NCI-H1092 treated with DMSO at 0.1 percent for 48 hours (cell line): ENCODE results near the gene FGF23.
A peak's percentile ranks its signal among the peaks of the same experiment; 100 is the strongest.

ENCODE experiments used
- DNase-seq: peaks from one replicate; lab custom pipeline; 2025; lab: John Stamatoyannopoulos, UW

FGF23 gene

DNA sequence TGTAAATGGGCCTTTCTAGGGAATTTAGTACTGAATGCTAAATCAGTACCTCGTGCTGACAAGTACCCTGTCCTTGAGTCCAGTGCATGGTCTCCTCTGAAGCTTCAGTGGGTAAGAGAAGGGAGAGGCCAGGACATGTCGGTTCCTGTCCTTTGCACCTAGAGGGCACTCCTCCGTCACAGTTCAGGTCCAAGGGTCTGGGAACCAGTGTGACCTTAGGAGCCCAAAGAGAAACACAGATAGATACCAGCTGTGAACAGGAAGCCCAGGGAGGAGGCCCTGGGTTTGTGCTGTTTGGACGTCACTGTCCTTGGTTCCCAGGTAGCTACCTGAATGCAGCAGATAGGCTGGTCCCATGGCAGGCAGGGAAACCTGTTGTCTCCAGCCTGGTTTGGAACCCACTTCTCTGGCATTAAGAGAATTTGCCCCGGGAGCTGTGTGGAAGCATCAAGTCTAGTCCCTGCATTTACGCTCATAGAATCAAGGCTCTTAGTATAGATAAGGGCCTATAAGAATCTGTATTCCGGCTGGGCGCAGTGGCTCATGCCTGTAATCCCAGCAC lies 3.9 kb upstream of the FGF23 start:
- DNase-seq = no peak

DNA sequence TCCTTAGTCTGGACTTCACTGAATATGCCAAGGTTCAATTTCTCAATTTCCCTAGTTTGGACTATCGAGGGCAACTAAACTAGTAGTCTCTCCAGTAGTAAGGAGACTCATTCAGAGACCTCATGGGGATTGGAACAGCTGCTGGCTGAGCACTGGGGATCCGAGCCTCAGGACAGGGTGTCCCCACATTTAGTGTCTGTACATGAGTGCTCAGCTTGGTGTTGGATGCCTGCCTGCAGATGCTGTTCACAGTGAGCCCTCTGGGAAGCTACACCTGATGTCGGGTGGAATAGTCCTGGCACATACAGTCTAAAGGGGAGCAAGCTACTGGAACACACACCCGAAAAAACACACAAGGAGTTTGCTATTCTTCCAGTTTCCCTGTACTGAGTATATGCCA lies 820 bp upstream of the FGF23 start:
- DNase-seq = no peak

DNA sequence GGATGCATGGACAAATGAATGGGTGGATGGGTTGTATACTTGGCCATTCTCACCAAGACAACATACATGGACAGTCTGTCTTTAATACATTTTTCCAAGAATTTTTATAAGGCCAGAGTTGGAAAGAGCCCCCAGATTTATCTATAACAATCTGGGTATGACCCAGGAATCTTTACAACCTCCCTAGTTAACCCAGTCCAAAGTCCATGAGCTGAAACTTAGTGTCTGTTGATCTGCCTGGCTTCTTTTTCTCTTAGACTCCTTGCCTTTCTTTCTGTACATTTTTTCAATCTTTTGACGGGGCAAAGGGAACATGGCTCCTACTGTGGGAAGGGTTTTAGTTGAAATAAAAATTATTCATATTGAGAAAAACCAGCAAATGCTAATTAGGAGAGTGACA lies 740 bp downstream of the FGF23 start:
- no peak for DNase-seq

DNA sequence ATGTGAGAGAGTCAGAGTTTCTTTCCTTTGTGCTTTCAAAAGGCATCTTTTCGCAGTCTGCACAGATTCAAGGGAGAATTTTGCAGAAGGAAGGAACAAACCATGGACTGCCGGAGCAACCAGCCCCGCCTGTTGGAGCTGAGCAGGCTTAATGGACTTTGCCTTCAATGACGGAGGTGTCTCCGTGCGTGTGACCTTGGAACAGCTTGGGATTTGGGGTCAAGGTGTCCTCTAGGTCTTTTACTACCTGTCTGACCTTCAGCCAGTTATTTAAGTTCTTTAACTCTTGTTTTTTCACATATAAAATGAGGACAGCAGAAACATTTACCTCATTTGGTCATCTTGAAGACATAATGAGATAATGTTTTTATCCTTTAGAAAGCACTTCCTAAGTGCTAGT lies 4.1 kb downstream of the FGF23 start:
- DNase-seq = no peak

DNA sequence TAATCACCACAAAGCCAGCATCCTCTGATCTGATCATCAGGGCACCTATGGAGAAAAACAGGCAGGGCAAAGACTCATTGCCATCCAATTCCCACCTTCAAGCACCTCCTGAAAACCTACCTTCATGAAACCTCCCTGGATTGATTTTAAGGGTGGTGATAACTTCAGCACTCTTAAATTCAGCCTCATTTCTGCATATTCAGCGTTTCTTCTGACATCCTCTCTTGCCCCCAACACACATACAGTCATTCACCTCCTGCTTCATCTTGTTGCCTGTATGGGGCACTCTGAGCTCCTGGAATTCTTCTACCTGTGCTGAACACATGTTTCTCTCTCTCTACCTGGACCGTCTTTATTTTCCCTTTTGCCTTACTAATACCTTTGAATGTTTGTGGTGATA lies 6.9 kb downstream of the FGF23 start:
- no peak for DNase-seq

DNA sequence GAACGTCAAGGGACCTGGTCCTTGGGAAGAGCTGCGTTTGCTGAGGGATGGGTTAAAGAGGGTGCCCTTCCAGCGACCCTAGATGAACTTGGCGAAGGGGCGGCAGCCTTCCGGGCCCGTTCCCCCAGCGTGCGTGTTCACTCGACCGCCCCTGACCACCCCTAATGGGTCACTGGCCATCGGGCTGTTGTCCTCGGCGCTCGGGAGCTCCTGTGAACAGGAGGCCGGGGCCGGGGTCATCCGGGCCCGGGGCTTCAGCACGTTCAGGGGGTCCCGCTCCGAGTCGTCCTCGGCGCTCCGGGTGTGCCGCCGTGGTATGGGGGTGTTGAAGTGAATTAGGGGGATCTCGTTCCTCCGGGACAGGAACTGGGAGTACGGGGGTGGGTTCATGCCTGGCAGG lies 9.2 kb downstream of the FGF23 start:
- no peak for DNase-seq

DNA sequence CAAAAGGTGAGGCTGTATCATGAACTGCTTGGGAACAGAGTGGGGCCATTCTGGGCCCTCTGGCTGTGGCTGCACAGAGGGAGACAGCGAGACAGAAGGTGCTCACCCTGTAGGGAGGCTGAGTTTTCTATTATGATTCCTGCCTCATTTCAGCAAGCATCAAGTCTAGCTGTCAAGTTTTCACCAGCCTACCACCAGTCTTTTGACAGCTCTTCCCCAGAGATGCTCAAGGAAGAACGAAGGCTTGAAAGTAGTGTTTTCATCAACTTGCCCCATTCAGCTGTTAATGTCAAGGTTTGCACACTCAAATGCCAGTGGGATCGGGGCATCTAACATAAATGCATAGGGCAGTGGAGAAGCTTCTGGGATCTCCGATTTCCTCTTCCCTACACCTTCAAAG lies 10.0 kb downstream of the FGF23 start:
- no peak for DNase-seq

DNA sequence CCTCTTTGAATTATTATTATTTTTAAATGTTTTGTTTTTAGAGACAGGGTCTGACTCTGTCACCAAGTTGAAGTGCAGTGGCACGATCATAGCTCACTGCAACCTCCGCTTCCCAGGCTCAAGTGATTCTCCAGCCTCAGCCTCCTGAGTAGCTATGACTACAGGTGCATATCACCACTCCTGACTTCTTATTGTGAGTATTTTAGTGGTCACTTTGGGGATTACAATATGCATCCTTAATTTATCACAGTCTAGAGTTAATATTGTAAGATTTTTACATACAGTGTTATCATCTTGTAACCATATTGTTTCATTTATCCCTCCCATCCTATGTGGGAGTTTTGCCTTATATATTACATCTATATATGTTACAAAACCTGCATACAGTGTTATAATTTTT lies 13.4 kb downstream of the FGF23 start:
- no peak for DNase-seq

DNA sequence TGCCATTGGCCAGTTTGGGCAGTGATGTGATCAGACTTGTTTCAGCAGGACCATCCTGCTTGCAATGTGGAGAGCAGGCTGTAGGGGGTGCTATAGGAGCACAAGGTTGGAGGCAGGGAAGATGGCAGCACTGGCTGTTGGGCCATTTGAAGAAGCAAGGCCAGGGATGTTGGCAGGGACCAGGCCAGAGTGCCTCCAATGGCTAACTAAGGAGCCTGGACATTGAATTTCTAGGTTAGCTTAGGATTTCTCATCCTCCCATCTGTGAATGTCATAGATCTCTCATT lies 23.5 kb downstream of the FGF23 start:
- DNase-seq = no peak

DNA sequence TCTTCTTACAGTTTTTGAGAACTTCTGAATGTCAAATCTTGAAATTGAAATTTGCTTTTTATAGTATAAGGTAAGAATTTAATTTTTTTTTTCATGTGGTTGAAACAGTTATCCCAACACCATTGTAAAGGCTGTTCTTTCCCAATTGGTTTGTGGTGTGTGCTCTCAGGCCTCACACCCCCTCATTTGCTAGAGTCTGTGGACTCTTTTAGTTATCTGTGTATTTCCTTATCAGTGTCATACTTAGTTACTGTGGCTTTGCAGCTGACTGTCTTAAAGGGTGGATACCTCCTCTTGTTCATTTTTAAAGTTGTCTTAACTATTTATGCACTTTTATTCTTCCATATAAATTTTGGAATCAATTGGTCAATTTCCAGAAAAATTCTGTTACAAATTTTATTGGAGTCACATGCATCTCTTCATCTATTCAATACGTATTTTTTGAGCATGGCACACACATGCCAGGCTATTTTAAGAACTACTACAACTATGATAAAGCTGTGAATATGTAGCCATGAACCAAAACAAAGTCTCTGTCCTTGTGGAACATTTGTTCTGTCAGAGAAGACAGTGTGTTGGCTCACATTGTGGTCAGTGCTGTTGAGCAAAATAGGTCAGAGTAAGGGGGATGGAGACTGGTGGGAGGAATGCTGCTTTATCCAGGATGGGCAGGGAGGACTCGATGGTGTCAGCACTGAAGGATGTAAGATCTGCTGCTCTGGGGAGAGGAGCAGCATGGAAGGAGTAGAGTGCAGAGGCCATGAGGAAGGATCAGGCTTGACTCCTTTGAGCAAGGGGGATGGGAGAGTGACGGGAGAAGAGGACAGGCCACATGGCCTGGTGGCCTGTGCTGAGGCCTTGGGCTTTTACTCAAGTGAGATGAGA lies 24.1 kb downstream of the FGF23 start:
- DNase-seq = no peak

DNA sequence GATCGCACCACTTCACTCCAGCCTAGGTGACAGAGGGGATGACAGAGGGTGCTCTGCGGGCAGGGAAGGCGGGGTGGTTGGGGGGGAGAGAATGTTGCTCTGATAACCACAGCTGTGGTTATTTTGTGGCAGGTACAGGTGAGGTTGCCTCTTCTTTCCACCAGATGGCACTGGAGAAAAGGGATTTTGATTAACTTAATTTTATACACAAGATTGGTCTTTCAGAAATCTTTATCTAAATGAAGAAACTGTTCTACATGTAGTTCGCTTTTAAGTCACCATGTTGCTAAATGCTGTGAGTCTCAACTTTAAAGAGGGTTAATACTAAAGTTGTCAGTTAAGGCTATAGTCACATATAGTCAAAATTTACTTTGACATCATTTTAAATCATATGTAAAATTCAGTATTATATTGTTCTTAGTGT lies 25.7 kb downstream of the FGF23 start:
- DNase-seq = peak; percentile 7

DNA sequence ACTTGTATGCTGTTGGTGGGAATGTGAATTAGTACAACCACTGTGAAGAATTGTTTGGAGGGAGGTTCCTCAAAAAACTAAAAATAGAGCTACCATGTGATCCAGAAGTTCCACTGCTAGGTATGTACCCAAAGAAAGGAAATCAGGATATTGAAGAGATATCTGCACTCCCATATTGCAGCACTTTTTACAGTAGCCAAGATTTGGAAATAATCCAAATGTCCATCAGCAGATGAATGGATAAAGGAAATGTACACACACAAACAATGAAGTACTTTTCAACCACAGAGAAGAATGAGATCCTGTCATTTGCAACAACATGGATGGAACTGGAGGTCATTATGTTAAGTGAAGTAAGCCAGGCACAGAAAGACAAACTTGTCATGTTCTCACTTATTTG lies 32.6 kb downstream of the FGF23 start:
- DNase-seq = no peak

DNA sequence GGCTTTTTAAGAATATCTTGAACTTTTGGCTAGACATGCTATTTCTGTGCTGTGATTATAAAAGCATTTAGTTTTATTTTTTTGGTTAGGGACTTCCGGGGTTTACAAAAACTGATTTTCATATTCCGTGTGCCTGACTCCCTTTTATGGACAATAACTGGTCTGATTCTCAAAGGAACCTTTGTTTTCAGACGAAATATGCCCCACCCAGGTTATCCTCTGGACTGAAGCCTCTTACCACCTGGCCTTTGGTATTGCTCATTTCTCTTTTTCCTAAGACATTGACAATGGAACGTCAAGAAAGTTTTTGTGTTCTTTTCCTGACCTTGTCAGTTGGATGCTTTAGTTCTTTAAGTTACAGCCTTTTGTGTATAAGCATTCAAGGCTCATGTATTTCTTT lies 47.7 kb downstream of the FGF23 start:
- DNase-seq = no peak

DNA sequence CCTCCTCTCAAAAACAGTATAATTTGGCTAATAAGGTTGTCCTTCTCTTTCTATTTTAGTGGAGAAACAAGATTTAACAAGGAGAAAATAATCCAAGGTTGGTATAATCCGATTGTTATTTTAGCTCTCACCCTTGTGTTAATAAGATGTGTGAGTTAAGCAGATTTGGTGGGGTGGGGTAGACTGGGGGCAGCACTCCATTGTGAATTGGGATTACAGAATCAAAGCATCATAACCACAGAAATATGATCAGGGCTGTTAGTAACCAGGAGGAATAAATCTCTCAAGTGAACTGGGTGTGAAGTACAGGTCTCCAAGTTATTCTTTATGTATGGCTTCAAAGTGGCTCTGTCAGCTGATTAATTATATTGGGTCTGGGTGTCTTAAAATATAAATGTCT lies 48.3 kb downstream of the FGF23 start:
- DNase-seq = no peak

DNA sequence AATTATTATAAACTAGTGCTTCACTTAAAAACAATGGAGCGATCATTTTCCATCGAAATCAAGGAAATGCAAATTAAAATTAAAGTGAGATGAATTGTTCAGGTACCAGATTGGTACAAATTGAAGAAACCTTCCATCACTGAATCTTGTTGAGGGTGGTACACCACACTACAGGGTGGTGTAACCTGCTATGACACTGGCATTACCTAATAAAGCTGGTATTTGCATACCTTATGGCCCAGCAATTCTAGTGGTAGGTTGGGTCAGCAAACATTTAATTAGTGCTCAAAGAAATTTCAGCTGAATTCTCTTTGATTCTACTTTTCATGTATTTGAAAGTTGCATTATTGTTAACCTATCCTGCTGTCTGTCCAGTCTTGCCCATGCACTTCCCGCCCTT lies 49.3 kb downstream of the FGF23 start:
- no peak for DNase-seq

DNA sequence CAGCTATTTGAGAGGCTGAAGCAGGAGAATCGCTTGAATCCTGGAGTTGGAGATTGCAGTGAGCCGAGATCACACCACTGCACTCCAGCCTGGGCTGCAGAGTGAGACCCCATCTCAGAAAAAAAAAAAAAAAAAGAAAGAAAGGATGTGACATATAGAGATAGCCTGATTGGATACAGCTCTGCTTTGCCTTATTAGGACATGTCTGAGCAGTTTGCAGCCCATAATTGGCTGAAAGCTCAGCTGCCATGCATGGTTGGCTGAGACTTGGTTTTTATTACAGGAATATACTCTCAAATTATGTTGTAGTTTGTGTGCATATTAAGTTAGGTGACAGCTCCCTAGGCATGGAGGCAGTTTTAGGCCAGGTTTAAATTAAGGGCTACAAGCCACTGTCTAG lies 52.2 kb downstream of the FGF23 start:
- no peak for DNase-seq

DNA sequence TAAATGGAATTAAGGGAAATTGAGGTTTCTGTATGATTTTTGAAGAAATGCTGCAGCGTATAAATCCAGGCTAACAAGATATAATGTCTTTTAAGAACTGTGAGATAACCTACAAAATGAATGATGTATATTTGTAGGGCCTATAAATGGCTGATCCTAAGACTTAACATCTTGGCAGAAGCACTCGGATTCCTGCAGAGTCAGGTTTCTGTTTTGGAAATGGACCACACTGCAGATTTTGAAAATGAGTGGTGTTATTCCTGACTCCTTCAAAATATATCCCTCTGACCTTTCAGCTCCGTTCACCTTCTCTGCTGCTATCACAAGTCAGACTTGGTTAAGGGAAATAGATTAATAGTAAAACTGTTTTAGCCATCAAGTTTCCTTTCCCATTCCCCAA lies 53.5 kb downstream of the FGF23 start:
- DNase-seq = no peak

DNA sequence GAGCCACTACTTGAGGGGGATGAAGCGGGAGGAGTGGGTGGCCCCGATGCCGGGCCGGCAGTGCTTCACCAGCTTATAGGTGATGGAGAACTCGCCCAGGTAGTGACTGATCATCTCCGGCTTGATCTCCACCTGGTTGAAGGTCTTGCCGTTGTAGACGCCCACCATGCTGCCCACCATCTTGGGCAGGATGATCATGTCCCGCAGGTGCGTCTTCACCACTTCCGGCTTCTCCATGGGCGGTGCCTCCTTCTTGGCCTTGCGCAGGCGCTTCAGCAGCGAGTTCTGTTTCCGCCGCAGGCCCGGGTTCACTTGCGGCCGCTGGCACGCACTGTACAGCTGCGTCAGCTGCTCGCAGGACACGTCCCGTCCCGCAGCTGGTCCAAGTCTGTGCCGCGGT lies 55.1 kb downstream of the FGF23 start:
- no peak for DNase-seq

DNA sequence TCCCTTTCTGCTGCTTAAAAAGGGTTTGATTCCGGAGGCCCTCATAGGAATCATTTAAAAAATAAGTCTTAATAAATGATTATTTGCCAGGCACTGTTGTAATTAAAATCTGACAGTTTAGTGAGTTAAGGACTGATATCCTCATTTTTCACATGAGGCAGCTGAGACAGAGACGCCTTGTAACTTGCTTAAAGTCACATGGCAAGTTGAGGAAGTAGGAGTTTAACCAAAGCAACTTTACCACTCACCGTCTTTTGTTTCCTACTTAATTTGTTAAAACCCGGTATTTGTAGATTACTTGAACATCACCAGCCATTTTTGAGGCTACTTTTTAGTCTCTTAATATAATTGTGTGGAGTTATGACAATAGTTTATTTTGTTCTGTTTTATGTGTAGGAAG lies 56.1 kb downstream of the FGF23 start:
- no peak for DNase-seq

DNA sequence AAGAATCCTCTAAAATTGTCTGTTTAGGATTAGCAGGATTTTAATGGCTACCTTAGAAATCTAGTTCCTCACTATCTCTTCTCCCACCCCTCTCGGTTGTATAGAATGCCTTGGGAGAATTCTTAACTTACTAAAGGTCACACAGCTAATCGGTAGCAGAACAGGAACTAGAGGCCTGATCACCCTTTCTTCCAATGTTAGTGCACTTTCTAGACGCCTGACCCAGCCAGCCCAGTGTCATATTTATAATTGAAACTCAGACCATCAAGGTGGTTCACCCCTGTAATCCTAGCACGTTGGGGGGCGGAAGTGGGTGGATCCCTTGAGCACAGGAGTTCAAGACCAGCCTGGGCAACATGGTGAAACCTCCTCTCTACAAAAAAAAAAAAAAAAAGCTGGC lies 56.8 kb downstream of the FGF23 start:
- no peak for DNase-seq

DNA sequence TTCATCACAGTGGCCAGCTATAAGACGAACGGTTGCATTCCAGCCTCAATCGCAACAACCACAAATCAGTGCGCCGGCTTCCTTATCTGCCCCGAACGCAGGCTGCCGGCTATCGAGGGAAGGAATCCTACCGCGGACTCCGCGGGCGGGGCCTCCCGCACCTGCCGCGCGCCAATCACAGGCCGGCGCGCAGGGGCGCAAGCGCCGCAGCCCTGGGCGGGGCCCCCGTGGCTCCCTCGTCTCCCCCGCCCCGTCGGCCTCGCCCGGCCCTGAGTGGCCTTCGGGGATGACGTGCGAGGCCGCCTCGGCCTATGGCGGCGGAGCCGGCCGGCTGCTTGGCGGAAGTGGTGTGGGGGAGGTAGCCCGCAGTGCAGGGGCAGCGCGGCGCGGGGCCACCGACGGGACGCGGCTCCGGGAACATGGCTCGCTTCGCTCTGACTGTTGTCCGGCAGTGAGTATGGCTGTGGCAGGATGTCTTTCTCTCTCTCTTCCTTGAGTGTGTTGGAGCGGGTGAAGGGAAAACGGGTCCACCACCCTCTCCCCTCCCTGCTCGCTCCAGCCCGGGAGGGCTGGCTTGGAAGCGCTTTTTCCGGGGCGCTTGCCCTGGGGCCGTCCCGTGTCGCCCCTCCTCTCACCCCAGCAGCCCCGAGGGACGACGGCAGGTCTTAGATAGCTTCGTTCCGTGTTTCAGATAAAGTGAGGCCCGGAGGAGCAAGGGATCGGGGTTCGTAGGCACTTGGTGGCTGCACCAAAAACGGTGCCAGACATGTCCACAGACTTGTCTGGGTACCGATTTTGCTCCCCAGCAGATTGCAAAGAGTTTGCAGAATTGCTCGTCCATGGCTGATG lies 58.4 kb downstream of the FGF23 start, which contains the start of gene TIGAR:
Gene TIGAR (plus strand): TSS at position 361 of the 849 bp plus-strand sequence. CDS start 59 bp downstream, at position 420.
- DNase-seq = peak; percentile 92

DNA sequence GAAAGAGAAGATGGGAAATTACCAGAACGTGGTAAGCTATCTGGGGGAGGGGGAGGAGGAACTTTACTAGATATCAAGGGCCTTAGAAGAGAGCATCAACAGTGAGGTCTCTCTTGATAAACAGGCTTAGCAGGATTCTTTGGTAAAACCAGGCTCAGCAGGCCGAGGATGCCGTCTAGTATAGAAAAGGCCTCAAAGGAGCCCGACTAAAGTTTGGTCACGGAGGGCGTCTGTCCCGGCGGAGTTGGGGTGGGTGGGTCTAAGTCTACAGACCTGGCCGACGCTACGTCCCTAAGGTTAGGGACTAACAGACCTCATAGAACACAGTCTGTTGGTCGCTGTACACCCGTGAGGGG lies 59.0 kb downstream of the FGF23 start:
- DNase-seq = no peak
